PC-9 (cell line): ENCODE results near the gene HIF1AN. TPM values are rescaled to one million over a fixed set of nuclear protein-coding genes. Genes with fewer than 3 reads are reported as not detected.

Experiments
- BruUV-seq: library from RNA; stranded (reverse); fragments of 400-500 nt; replicated peaks from 2 replicates; lab custom pipeline; 2021; lab: Mats Ljungman, UMichigan
- CTCF ChIA-PET: fragments of 300-600 bp; sonication (Branson Sonifier 250); formaldehyde crosslinking; loops from one replicate; lab custom pipeline; 2022; ENCODE audit warnings: antibody characterized with exemption; lab: Charles Lee
- POLR2A ChIA-PET: fragments of 300-600 bp; sonication (Branson Sonifier 250); formaldehyde crosslinking; loops from one replicate; lab custom pipeline; 2022; ENCODE audit warnings: antibody characterized with exemption; ENCODE audit not compliant: unreplicated experiment; lab: Charles Lee
- DNase-seq, 2 experiments: peaks; one replicate each; pipeline versions ENCODE4 v3.0.0 to v3.0.0-alpha.2; 2015 to 2022; ENCODE audit warnings: mixed read lengths in 1 of 2
- H2AFZ ChIP-seq: fragments of 200-600 bp; sonication (generic); 2 replicates; pipeline ENCODE4 v1.8.1; 2017; ENCODE audit warnings: antibody characterized with exemption
- H3F3A ChIP-seq: fragments of 200-600 bp; sonication (generic); 2 replicates; pipeline ENCODE4 v1.8.1; 2017; ENCODE audit warnings: antibody characterized with exemption, mild to moderate bottlenecking, low read depth; ENCODE audit not compliant: insufficient read depth
- H3K27ac ChIP-seq: fragments of 200-600 bp; sonication (generic); 2 replicates; pipeline ENCODE4 v1.6.1; 2016; ENCODE audit warnings: mixed run types
- H3K27me3 ChIP-seq: fragments of 200-600 bp; sonication (generic); 2 replicates; pipeline ENCODE4 v1.6.1; 2016; ENCODE audit warnings: low read depth, mixed run types; ENCODE audit not compliant: insufficient read depth
- H3K36me3 ChIP-seq: fragments of 200-600 bp; sonication (generic); 2 replicates; pipeline ENCODE4 v1.6.1; 2016; ENCODE audit warnings: low read depth, mixed run types
- H3K4me1 ChIP-seq: fragments of 200-600 bp; sonication (generic); replicated peaks from 2 replicates; pipeline ENCODE4 v1.6.1; 2016; ENCODE audit warnings: mixed run types; ENCODE audit not compliant: insufficient read depth
- H3K4me2 ChIP-seq: fragments of 200-600 bp; sonication (generic); 2 replicates; pipeline ENCODE4 v1.6.1; 2017; ENCODE audit warnings: mixed run types
- H3K4me3 ChIP-seq: fragments of 200-600 bp; sonication (generic); 2 replicates; pipeline ENCODE4 v1.6.1; 2016; ENCODE audit warnings: mixed run types
- H3K79me2 ChIP-seq: fragments of 200-600 bp; sonication (generic); 2 replicates; pipeline ENCODE4 v1.6.1; 2017; ENCODE audit warnings: low read depth, mixed run types
- H3K9me2 ChIP-seq: fragments of 200-600 bp; sonication (generic); 2 replicates; pipeline ENCODE4 v1.8.1; 2017; ENCODE audit warnings: mild to moderate bottlenecking; ENCODE audit not compliant: insufficient read depth
- H3K9me3 ChIP-seq: fragments of 200-600 bp; sonication (generic); 2 replicates; pipeline ENCODE4 v1.8.1; 2016; ENCODE audit warnings: low read depth; ENCODE audit not compliant: insufficient read depth
- H4K20me1 ChIP-seq: fragments of 200-600 bp; sonication (generic); 2 replicates; pipeline ENCODE4 v1.8.1; 2017; ENCODE audit not compliant: insufficient read depth
- CTCF ChIP-seq: fragments of 200-600 bp; sonication (generic); conservative IDR thresholded peaks from 2 replicates; pipeline ENCODE4 v1.6.1; 2017; ENCODE audit warnings: mixed run types, antibody characterized with exemption, mild to moderate bottlenecking, moderate library complexity
- EZH2 ChIP-seq: fragments of 200-600 bp; sonication (generic); IDR thresholded peaks from 2 replicates; pipeline ENCODE4 v1.8.0; 2017; ENCODE audit warnings: antibody characterized with exemption, low read depth
- intact Hi-C: fragments of 100-400 bp; cut with micrococcal nuclease; formaldehyde crosslinking; loops from one replicate; pipeline ENCODE4 v1.10.0; 2022; ENCODE audit not compliant: unreplicated experiment
- total RNA-seq: library from RNA; stranded (reverse); gene quantifications from 2 replicates; pipeline ENCODE4 v1.2.3, GENCODE V29; 2021

Gene HIF1AN
- total RNA-seq, 1 experiment from 2014 or later, result 42.0 TPM

GRCh38 chr10:100537475-100537874, 1.7 kb downstream of the HIF1AN start:
- Histone ChIP-seq H3K27ac (no peak overlapping the region), H3K79me2 (peaks cover 25% of the 10 kb centered on the region), H4K20me1 (peaks cover 9% of the 10 kb centered on the region; the same call in 1 of the 2 replicates), H2AFZ (no peak overlapping the region), H3K9me3 (no peaks in the 10 kb centered on the region), H3K36me3 (0 out of 2 replicates have a peak, but pooled peaks cover 6% of the 10 kb centered on the region), H3K4me1 (peaks cover 5% of the 10 kb centered on the region; the same call in 1 of the 2 replicates), H3F3A (no peaks in the 10 kb centered on the region), H3K9me2 (no peaks in the 10 kb centered on the region), H3K27me3 (no peaks in the 10 kb centered on the region), H3K4me3 (no peak overlapping the region), H3K4me2 (peak overlapping the region; percentile 90; the same call in 1 of the 2 replicates)
- CTCF ChIA-PET, result no interaction called here
- intact Hi-C loops, result no loop called here
- no TSS peak for BruUV-seq
- POLR2A ChIA-PET, result interaction anchor here (0.6 kb wide), 1 partner anchor 328 kb away, joined by 3 read pairs; no protein-coding TSS in a partner anchor
- TF ChIP-seq EZH2 (no peak), CTCF (no peak)
- DNase-seq, result no peak

- no peaks in the 10 kb centered on the region for H3K9me3 ChIP-seq
- no peaks in the 10 kb centered on the region; the same call in 1 of the 2 replicates for H3K36me3 ChIP-seq
- ChIA-PET CTCF (interaction anchor here (1.0 kb wide), 1 partner anchor 9 kb away, joined by 3 read pairs; the partner anchor contains the start of gene HIF1AN), POLR2A (interaction anchor here (0.6 kb wide), 1 partner anchor 857 kb away, joined by 6 read pairs; no protein-coding TSS in a partner anchor)
- H3K4me3 ChIP-seq, result no peak overlapping the region
- no peak for DNase-seq
- TF ChIP-seq CTCF, result no peak
- no peak for TF ChIP-seq EZH2
- no peaks in the 10 kb centered on the region for H3K9me2 ChIP-seq
- no peaks in the 10 kb centered on the region for H3F3A ChIP-seq
- H3K4me2 ChIP-seq, result no peak overlapping the region
- no peak overlapping the region for H2AFZ ChIP-seq
- no TSS peak for BruUV-seq
- H4K20me1 ChIP-seq, result no peaks in the 10 kb centered on the region; the same call in 1 of the 2 replicates
- no peaks in the 10 kb centered on the region for H3K4me1 ChIP-seq
- H3K27ac ChIP-seq, result no peak overlapping the region
- no peaks in the 10 kb centered on the region for H3K27me3 ChIP-seq
- H3K79me2 ChIP-seq, result no peaks in the 10 kb centered on the region
- intact Hi-C loops, result no loop called here
Measured at GRCh38 chr10:100544950-100545349, 9.2 kb downstream of the HIF1AN start.

GRCh38 chr10:100551196-100551595, 15.5 kb downstream of the HIF1AN start:
- POLR2A ChIA-PET, result no interaction called here
- no peaks in the 10 kb centered on the region for H3F3A ChIP-seq
- H4K20me1 ChIP-seq, result no peaks in the 10 kb centered on the region
- intact Hi-C loops, result no loop called here
- H3K4me2 ChIP-seq, result no peak overlapping the region
- no peak for TF ChIP-seq CTCF
- no peak for TF ChIP-seq EZH2
- DNase-seq, result no peak
- no peak overlapping the region for H3K4me3 ChIP-seq
- H3K27me3 ChIP-seq, result no peaks in the 10 kb centered on the region
- no peaks in the 10 kb centered on the region for H3K79me2 ChIP-seq
- no peaks in the 10 kb centered on the region for H3K9me3 ChIP-seq
- no peaks in the 10 kb centered on the region for H3K4me1 ChIP-seq
- no peaks in the 10 kb centered on the region for H3K36me3 ChIP-seq
- CTCF ChIA-PET, result interaction anchor here (0.5 kb wide), 1 partner anchor 719 kb away, joined by 3 read pairs; no protein-coding TSS in a partner anchor
- H3K9me2 ChIP-seq, result no peaks in the 10 kb centered on the region
- no TSS peak for BruUV-seq
- H2AFZ ChIP-seq, result no peak overlapping the region
- no peak overlapping the region for H3K27ac ChIP-seq
